Tibial nerve (tissue), 4 donors: ENCODE measurements around the gene CAMKMT.

Experiments
- EP300 ChIP-seq, 2 donors: sonication (generic); formaldehyde crosslinking; IDR thresholded peaks; one replicate each; pipeline ENCODE4 v1.6.1; 2017; ENCODE audit warnings: antibody characterized with exemption in 2 of 2, mild to moderate bottlenecking in 1 of 2
- POLR2A ChIP-seq, 2 donors: fragments of 450-650 bp; IDR thresholded peaks; one replicate each; pipeline ENCODE4 v1.6.1; 2017; ENCODE audit warnings: antibody characterized with exemption in 2 of 2, mild to moderate bottlenecking in 2 of 2, moderate library complexity in 2 of 2
- TF ChIP-seq, protein P1 (sequence below), 5 experiments: fragments of 200-600 bp in 3 of 5; fragments of 450-650 bp in 2 of 5; sonication (generic) in 3 of 5; IDR thresholded peaks; one replicate each; pipeline ENCODE4 v1.5.1; 2016 to 2019; ENCODE audit warnings: antibody characterized with exemption in 5 of 5, mild to moderate bottlenecking in 3 of 5, moderate library complexity in 2 of 5

DNA sequence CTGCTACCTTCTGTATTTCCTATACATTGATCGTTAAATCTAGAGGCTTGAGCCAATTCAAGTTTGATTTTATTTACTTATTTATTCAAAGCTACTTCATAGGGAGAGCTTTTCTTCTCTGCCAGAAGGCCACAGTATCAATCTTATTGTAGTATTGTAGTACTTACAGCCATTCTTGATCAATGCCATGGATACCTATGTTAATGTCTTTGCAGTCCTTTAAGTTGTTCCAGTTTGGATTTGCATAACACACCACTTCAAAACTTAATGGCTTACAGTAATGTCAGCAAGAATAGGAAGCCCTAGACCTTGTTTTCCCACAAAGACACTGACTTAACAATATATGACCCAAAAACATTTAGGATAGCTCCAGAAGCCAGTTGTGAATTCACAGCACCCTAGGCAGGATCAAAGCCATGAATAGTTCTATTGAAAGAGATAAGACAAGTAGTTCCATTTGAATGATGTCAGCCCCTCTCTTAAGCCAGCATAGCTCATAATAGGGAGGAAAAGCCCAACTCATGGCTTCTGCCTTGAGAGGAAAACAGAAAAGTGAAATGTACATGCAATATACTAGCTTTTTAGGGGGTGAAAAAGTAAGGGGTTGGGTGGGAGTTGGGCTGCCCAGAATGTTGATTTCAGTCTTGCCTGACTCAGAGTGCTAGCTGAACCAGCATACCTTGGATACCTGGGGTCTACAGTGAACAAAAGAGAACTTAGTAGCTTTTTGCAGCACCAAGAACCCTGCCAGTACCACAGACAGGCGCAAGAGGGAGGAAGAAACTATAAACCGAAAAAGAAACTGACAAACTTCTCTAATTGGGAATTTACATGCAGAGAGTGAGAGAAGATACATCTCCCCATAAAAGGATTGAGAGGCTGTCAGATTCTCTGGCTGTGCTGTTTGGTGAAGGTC lies 101.4 kb downstream of the CAMKMT start:
- TF ChIP-seq, protein P1, sequence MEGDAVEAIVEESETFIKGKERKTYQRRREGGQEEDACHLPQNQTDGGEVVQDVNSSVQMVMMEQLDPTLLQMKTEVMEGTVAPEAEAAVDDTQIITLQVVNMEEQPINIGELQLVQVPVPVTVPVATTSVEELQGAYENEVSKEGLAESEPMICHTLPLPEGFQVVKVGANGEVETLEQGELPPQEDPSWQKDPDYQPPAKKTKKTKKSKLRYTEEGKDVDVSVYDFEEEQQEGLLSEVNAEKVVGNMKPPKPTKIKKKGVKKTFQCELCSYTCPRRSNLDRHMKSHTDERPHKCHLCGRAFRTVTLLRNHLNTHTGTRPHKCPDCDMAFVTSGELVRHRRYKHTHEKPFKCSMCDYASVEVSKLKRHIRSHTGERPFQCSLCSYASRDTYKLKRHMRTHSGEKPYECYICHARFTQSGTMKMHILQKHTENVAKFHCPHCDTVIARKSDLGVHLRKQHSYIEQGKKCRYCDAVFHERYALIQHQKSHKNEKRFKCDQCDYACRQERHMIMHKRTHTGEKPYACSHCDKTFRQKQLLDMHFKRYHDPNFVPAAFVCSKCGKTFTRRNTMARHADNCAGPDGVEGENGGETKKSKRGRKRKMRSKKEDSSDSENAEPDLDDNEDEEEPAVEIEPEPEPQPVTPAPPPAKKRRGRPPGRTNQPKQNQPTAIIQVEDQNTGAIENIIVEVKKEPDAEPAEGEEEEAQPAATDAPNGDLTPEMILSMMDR (IDR thresholded peaks at IDR 0.05), result no peak
- TF ChIP-seq POLR2A (IDR thresholded peaks at IDR 0.05) (no peak), EP300 (IDR thresholded peaks at IDR 0.05) (no peak)
